Activated T-cell treated with anti-CD3 and anti-CD28 coated beads, Interleukin-2, amount 50 U/mL, for 4 hours (primary cell): ENCODE measurements around the gene ZNF397. TPM values are rescaled to one million over a fixed set of nuclear protein-coding genes. Genes with fewer than 3 reads are reported as not detected.

Source experiments
- ATAC-seq, 2 donors: fragments of 200-7000 bp; cut with Tn5 transposase; one replicate each; pipeline ENCODE4 v1.10.0; 2021
- DNase-seq: peaks from one replicate; pipeline ENCODE4 v3.0.0-alpha.2; 2020
- H3K27me3 Mint-ChIP-seq: one replicate; pipeline ENCODE4 v1.8.0; 2021; ENCODE audit warnings: low read depth, mixed read lengths
- H3K36me3 Mint-ChIP-seq: one replicate; pipeline ENCODE4 v1.8.0; 2022; ENCODE audit warnings: mixed read lengths; ENCODE audit not compliant: insufficient read depth
- H3K4me1 Mint-ChIP-seq: one replicate; pipeline ENCODE4 v1.8.0; 2021; ENCODE audit warnings: low read depth, mixed read lengths
- H3K4me3 Mint-ChIP-seq: one replicate; pipeline ENCODE4 v1.8.0; 2021; ENCODE audit warnings: mild to moderate bottlenecking, moderate library complexity, mixed read lengths
- H3K9me3 Mint-ChIP-seq: one replicate; pipeline ENCODE4 v1.8.0; 2021; ENCODE audit warnings: mixed read lengths
- total RNA-seq, 3 donors: library from RNA; stranded (reverse); gene quantifications; one replicate each; pipeline ENCODE4 v1.2.1, GENCODE V29; 2021

Gene ZNF397
- total RNA-seq, 3 donors from 2014 or later: 14.3 to 14.9 (median 14.8) TPM

DNA sequence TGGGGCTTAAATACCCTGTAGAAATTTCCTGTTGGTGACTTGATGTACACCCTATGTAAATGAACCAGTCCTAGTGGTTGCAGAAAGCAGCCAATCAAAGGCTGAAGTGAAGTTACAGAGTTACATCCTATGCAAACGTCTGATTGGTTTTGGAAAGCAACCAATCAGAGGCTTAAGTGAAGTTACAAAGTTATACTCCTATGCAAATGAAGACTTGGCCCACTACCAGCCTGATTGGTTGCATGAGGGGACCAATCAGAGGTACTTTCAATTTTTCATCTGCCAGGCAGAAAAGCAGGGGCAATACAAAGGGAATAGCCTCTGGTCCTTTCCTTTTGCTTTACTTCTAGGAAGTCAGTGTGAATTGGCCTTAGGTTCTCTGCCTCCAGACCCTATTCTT lies 13.6 kb upstream of the ZNF397 start:
- Mint-ChIP-seq H3K27me3 (peaks cover 3% of the 10 kb centered on the region), H3K4me1 (peaks cover 3% of the 10 kb centered on the region), H3K36me3 (no peaks in the 10 kb centered on the region), H3K4me3 (no peak overlapping the region), H3K9me3 (no peaks in the 10 kb centered on the region)
- DNase-seq: no peak
- peak; percentile 18 to 28 for ATAC-seq

DNA sequence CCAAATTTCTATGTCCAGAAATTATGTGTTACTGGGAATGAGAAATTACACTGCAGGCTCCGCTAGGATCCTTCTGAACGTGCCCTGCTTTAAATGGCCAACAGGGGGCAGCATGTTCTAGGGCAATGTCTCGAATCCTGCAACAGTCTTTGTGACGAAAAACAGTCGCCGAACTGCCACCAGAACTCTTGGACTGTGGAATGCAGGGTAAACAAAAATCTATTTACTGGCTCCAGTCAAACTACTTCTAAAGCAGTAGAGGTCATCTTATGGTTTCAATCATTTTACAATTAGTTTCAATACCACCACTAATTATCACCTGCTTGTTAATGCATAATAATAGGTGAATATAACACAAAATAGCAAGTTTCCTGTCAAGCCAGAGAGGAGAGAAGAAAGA lies 9.8 kb upstream of the ZNF397 start:
- DNase-seq (peak; percentile 76), ATAC-seq (peak; percentile 78 to 85)
- Mint-ChIP-seq H3K4me1 (peaks cover 3% of the 10 kb centered on the region), H3K36me3 (no peaks in the 10 kb centered on the region), H3K27me3 (no peaks in the 10 kb centered on the region), H3K4me3 (peak overlapping the region; percentile 54), H3K9me3 (no peaks in the 10 kb centered on the region)

DNA sequence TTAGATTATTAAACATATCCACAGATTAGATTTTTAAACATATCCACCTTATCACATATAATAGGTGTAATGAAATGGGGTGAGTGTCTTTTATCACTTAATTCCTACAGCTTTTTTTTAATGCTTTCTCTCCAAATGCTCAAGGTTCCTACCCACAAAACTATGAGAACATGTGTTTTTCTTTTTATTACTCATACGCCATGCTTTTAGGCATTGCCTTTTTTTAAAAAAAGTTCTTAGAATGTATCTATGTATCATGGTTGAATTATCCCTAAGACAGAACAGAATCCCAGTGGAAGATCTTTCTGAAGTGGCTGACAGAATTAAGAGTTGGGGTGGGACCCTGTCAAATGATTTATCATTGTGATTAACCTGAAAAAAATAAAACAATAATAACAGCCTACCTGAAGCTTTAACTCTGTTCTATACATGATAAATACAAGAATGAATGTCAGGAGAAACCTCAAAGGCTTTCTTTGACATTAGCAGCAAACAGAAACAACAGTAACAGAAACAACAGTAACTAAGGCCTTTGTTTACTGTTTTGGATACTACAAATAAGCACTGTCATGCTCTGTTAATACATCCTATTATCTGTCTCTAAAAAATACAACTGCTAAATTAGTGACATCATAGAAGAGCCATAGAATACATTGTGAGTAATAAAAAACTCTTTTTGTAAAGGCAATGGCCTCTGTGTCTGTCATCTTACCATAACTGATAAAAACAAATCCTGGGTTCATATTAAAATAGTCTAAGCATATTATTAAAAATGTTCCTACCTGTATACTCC lies 4.1 kb upstream of the ZNF397 start:
- no peak for DNase-seq
- H3K36me3 Mint-ChIP-seq: no peaks in the 10 kb centered on the region
- no peak for ATAC-seq
- H3K27me3 Mint-ChIP-seq: no peaks in the 10 kb centered on the region
- H3K4me1 Mint-ChIP-seq: no peaks in the 10 kb centered on the region
- no peaks in the 10 kb centered on the region for H3K9me3 Mint-ChIP-seq
- H3K4me3 Mint-ChIP-seq: no peak overlapping the region

DNA sequence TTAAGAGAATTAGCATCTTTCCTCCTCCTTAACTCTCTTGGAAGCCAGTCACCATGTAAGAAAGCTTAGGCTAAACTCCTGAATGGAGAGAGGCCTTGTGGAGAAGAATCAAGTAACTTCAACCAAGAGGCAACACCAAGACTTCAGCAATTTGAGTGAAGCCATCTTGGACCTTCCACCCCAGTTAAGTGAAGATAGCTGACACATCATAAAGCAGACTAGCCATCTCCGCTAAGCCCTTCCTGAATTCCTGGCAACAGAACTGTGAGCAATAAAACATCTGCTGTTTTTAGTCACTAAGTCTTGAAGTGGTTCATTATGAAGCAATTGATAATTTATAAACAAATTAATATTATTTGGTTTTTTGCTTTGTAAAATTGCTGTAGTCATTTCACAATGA lies 1.5 kb upstream of the ZNF397 start:
- Mint-ChIP-seq H3K9me3 (peaks cover 6% of the 10 kb centered on the region), H3K4me3 (no peak overlapping the region), H3K27me3 (no peaks in the 10 kb centered on the region), H3K4me1 (peaks cover 13% of the 10 kb centered on the region), H3K36me3 (peaks cover 19% of the 10 kb centered on the region)
- DNase-seq (no peak), ATAC-seq (no peak)

DNA sequence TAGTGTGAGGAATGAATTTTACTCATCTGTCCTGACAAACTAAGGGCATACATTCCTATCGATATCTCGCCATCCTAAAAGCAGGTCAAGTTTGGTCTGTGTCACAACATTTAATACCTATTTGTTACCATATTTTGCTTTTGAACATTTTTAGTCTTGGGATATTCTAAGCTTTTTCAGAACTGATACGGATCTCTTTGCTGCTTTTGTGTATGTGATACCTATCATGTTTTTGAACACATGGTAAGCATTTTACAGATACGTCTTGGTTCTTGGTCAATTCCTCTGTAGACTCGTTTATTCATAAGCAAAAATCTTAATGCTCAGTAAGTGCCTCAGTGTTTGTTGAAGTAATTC lies 592 bp downstream of the ZNF397 start:
- DNase-seq (no peak), ATAC-seq (no peak)
- Mint-ChIP-seq H3K36me3 (peaks cover 39% of the 10 kb centered on the region), H3K4me1 (peaks cover 17% of the 10 kb centered on the region), H3K9me3 (peaks cover 22% of the 10 kb centered on the region), H3K4me3 (peak overlapping the region; percentile 96), H3K27me3 (no peaks in the 10 kb centered on the region)

DNA sequence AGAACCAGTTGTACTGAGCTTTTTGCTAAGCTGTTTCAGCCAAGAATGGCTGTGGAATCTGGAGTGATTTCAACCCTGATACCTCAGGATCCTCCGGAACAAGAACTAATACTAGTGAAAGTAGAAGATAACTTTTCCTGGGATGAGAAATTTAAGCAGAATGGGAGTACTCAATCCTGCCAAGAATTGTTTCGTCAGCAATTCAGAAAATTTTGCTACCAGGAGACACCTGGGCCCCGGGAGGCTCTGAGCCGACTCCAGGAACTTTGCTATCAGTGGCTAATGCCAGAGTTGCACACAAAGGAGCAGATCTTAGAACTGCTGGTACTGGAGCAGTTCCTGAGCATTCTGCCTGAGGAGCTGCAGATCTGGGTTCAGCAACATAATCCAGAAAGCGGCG lies 1.6 kb downstream of the ZNF397 start:
- no peak for ATAC-seq
- Mint-ChIP-seq H3K27me3 (no peaks in the 10 kb centered on the region), H3K36me3 (peaks cover 49% of the 10 kb centered on the region), H3K4me1 (peaks cover 17% of the 10 kb centered on the region), H3K9me3 (peaks cover 22% of the 10 kb centered on the region), H3K4me3 (peak overlapping the region; percentile 96)
- no peak for DNase-seq

DNA sequence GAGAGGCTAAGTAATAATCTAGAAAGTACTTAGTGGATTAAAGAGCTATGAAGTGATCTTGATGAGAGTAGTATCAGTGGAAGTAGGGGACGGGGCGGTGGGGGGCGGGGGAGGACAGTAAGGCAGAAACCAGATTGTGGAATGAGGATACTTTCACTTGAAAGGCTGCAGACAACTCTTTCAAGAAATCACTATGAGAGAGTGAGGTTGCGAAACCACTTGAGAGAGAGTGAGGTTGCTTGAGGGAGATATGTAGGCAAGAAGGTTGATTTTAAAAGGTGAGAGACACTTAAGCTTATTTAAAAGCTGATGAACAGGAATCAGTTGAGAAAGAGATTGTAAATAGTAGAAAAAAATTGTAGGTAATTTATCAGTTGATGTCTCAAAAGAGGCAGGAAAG lies 3.8 kb downstream of the ZNF397 start:
- ATAC-seq: no peak
- Mint-ChIP-seq H3K9me3 (peaks cover 22% of the 10 kb centered on the region), H3K4me1 (peaks cover 19% of the 10 kb centered on the region), H3K4me3 (no peak overlapping the region), H3K27me3 (no peaks in the 10 kb centered on the region), H3K36me3 (peaks cover 60% of the 10 kb centered on the region)
- DNase-seq: no peak

DNA sequence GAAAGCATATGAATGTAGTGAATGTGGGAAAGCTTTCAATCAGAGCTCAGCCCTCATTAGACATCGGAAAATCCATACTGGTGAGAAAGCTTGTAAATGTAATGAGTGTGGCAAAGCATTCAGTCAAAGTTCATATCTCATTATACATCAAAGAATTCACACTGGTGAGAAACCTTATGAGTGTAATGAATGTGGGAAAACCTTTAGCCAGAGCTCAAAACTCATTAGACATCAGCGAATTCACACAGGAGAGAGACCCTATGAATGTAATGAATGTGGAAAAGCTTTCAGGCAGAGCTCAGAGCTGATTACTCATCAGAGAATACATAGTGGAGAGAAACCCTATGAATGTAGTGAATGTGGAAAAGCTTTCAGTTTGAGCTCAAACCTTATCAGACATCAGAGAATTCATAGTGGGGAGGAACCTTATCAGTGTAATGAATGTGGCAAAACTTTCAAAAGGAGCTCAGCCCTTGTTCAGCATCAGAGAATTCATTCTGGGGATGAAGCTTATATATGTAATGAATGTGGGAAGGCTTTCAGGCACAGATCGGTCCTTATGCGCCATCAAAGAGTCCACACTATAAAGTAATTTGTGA lies 5.0 kb downstream of the ZNF397 start:
- Mint-ChIP-seq H3K4me1 (peaks cover 19% of the 10 kb centered on the region), H3K27me3 (no peaks in the 10 kb centered on the region), H3K36me3 (peaks cover 70% of the 10 kb centered on the region), H3K9me3 (peaks cover 22% of the 10 kb centered on the region), H3K4me3 (no peak overlapping the region)
- ATAC-seq (no peak), DNase-seq (no peak)

DNA sequence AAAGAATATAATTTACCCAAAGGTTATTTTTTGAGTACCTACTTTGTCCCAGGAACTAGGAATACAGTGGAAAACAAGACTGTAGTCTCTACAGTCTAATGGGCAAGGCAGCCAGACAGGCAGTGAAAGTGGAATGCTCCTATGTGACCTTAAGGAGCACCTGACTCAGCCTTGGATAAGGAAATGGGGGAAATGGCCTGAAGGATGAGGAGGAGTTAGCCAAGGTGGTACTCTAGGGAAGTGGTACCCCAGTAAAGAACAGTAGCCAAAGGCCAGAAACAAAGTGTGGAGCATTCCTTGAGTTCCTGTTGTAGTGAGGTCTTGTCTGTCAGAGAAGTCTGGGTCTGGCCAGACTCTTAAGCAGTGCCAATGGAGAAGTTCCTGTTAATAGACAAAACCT lies 6.0 kb downstream of the ZNF397 start:
- Mint-ChIP-seq H3K9me3 (peaks cover 22% of the 10 kb centered on the region), H3K4me1 (peaks cover 19% of the 10 kb centered on the region), H3K36me3 (peaks cover 79% of the 10 kb centered on the region), H3K4me3 (no peak overlapping the region), H3K27me3 (no peaks in the 10 kb centered on the region)
- ATAC-seq (no peak), DNase-seq (no peak)

DNA sequence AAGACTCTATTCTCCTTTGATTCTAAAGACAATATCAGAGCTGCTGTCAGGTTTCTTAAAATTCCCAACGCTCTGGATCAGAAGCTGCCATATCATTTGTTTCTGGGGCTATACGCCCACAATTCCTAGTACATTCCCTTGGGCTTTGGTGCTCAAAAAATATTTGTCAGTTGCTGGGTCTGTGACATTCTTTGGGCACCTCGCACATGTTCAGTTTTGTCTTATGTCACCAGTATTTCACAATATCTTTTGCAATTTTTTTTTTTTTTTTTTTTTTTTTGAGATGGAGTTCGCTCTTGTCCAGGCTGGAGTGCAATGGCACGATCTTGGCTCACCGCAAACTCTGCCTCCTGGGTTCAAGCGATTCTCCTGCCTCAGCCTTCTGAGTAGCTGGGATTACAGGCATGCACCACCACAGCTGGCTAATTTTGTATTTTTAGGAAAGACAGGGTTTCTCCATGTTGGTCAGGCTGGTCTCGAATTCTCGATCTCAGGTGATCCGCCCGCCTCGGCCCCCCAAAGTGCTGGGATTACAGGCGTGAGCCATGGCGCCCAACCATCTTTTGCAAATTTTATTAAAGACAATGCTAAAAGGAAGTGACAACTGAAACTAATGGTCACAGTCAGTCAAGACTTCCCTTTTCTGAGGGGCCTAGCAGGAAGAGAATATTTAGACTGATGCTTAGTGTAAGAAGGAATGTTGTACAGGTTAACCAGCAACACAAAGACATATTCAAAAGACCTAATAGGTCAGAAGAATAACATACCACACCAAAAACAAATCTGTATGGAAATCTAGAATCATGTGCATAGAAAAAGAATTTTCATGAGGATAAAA lies 6.8 kb downstream of the ZNF397 start:
- Mint-ChIP-seq H3K36me3 (peaks cover 82% of the 10 kb centered on the region), H3K4me3 (no peak overlapping the region), H3K4me1 (peaks cover 17% of the 10 kb centered on the region), H3K27me3 (no peaks in the 10 kb centered on the region), H3K9me3 (peaks cover 22% of the 10 kb centered on the region)
- no peak for DNase-seq
- no peak for ATAC-seq

DNA sequence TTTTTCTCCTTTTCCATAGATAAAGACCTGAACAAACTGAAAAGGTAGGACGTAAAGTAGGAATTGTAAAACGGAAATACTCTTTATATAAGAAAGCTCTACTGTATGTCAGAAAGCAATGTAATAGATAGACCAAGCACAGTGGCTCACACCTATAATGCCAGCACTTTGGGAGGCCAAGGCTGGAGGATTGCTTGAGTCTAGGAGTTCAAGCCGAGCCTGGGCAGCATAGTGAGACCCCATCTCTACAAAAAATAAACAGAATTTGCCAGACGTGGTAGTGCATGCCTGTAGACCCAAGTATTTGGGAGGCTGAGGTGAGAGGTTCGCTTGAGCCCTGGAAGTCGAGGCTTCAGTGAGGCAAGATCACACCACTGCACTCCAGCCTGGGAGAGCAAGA lies 7.6 kb downstream of the ZNF397 start:
- peaks cover 83% of the 10 kb centered on the region for H3K36me3 Mint-ChIP-seq
- H3K27me3 Mint-ChIP-seq: no peaks in the 10 kb centered on the region
- H3K9me3 Mint-ChIP-seq: peaks cover 28% of the 10 kb centered on the region
- DNase-seq (no peak), ATAC-seq (no peak)
- H3K4me3 Mint-ChIP-seq: no peak overlapping the region
- H3K4me1 Mint-ChIP-seq: peaks cover 13% of the 10 kb centered on the region

DNA sequence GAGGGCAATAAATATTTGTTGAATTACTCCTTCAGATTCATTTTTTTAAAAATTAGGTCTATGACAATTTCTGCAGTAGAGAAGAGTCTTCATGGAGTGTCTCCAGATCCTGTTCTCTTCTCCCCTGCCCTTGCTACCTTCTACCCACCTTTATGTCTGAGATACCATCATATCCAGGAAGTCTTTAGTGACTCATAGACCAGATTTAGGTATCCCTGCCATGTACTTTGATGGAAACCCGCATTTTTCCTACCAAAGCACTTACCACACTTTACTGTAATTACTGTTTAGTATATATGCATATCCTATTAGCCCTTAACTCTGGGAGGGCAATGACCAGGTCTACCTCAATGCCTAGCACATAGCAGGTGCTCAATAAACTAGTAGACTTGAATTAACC lies 11.6 kb downstream of the ZNF397 start:
- Mint-ChIP-seq H3K4me3 (no peak overlapping the region), H3K36me3 (peaks cover 60% of the 10 kb centered on the region), H3K4me1 (peaks cover 3% of the 10 kb centered on the region), H3K27me3 (no peaks in the 10 kb centered on the region), H3K9me3 (peaks cover 19% of the 10 kb centered on the region)
- ATAC-seq (no peak), DNase-seq (no peak)

DNA sequence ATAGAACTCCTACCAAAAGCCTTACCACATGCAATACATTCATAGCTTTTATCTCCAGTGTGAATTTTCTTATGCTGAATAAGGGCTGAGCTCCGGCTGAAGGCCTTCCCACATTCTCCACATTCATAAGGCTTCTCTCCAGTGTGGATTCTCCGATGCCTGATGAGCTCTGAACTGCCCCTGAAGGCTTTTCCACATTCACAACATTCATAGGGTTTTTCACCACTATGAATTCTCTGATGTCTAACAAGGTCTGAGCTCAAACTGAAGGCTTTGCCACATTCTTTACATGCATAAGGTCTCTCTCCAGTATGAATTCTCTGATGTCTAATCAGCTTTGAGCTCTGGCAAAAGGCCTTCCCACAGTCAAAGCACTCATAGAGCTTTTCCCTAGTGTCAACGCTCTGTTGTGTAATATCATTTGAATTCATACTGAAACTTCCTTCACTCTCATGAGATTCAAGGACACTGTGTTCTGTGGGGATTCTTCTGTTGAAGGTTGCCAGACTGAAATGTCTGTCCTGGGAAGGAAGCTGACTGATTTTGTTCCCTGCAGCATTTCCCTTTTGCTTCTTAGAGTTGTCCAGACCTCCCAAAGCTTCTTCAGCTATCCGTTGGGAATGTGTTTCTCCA lies 12.9 kb downstream of the ZNF397 start:
- Mint-ChIP-seq H3K36me3 (peaks cover 58% of the 10 kb centered on the region), H3K27me3 (no peaks in the 10 kb centered on the region), H3K4me3 (no peak overlapping the region), H3K4me1 (no peaks in the 10 kb centered on the region), H3K9me3 (peaks cover 19% of the 10 kb centered on the region)
- DNase-seq (no peak), ATAC-seq (no peak)

DNA sequence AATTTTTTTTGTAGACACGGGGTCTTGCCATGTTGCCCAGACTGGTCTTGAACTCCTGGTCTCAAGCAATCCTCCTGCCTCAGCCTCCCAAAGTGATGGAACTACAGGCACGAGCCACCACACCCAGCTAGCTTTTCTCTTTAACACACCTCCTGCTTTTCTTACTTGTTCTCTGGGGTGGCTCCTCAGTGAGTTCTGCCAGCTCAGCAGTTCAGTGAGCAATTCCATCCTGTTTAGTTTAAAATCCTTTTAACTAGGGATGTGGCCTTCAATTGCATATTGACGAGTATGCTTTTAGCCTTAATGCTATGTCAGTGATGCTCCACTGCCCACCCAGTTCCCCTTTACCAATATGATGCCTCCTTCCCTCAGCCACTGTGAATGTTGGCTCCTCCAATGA lies 16.1 kb downstream of the ZNF397 start:
- Mint-ChIP-seq H3K36me3 (peaks cover 47% of the 10 kb centered on the region), H3K27me3 (no peaks in the 10 kb centered on the region), H3K4me1 (no peaks in the 10 kb centered on the region), H3K4me3 (no peak overlapping the region), H3K9me3 (peaks cover 19% of the 10 kb centered on the region)
- DNase-seq: no peak
- ATAC-seq: no peak
